ENCODE results near the gene CATSPERD. TPM values are rescaled to one million over a fixed set of nuclear protein-coding genes. Genes with fewer than 3 reads are reported as not detected.

Gene CATSPERD
- total and polyA plus RNA-seq, 9 of the 15 experiments (the other 6 are each of a cell fraction or from before 2014, with no cell fraction given) = not detected

DNA sequence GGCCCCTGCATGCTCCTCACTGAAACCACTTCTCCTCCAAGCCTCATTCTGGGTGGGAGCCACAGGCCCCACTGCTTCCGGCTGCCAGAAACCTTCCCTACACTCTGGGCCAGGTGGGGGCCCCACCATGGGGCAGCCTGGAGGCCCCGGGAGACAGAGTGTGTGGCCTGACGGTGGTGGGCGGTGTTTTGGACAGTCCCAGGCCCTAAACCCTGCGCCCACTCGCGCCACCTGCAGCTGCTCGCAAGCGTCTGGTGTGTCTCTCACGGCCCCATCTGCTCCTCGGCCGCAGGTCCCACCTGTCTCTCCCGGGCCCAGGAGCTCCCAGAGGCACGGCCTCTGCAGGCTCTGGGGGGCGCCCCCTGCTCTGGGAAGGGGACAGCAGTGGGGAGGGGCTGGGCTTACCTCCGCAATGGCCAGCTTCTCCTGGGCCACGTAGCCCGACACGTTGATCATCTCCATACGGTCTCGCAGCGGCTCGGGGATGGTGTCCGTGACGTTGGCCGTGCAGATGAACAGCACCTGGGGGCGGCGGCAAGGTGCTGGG lies 24.7 kb upstream of the CATSPERD start:
- H3K36me3 ChIP-seq (ENCODE audit: control insufficient read depth, insufficient read depth, low read length) = peaks cover 99% of the 10 kb centered on the region
- ATAC-seq = no peak
- H3K4me2 ChIP-seq (ENCODE audit: insufficient read depth, low read length) = no peak overlapping the region
- H3K4me1 ChIP-seq (replicated peaks in 1 of 2; ENCODE audit: control insufficient read depth in 2 of 2, insufficient read depth in 2 of 2, low read length in 2 of 2) = peaks cover 14 to 77% of the 10 kb centered on the region in 2 experiments
- no TSS peak for BruUV-seq (replicated peaks)
- CTCF ChIA-PET (ENCODE audit: low intra/inter-chr PET ratio) = no interaction called here
- H3K4me3 ChIP-seq = no peak overlapping the region
- H3K27ac ChIP-seq (ENCODE audit: extremely low read depth, low read depth, low read length) = no peak overlapping the region
- no peaks in the 10 kb centered on the region for H3K9me3 ChIP-seq (replicated peaks; ENCODE audit: control insufficient read depth, insufficient read depth, low read depth, low read length)
- no peak for DNase-seq (ENCODE audit: extremely low read depth in 1 of 4, low spot score in 3 of 4)
- no peak for FAIRE-seq
- H2AFZ ChIP-seq (ENCODE audit: low read depth, low read length) = no peak overlapping the region
- H3K9ac ChIP-seq (ENCODE audit: insufficient read depth in 1 of 2, low read depth in 2 of 2, low read length in 2 of 2) = peak overlapping the region in 1 of 2 experiments; percentile 40; a peak in 1 of 4 replicates
- intact Hi-C loops (cut with micrococcal nuclease) = no loop called here
- in situ Hi-C loops (cut with MboI) = no loop called here
- H3K9me1 ChIP-seq (ENCODE audit: control insufficient read depth, insufficient read depth, low read length) = peaks cover 17% of the 10 kb centered on the region
- POLR2A ChIA-PET = interaction anchor here (0.6 to 1.6 kb wide), 3 partner anchors 9 to 1472 kb away, joined by 3 to 8 read pairs (median 6); no protein-coding TSS in a partner anchor
- H4K20me1 ChIP-seq (replicated peaks; ENCODE audit: control insufficient read depth, insufficient read depth, low read length) = peaks cover 63% of the 10 kb centered on the region
- H3K79me2 ChIP-seq (ENCODE audit: control insufficient read depth, insufficient read depth, low read length) = peaks cover 65% of the 10 kb centered on the region
- 90% methylated on average over 26 of the region's 28 CpGs for WGBS (ENCODE audit: insufficient coverage, low coverage, missing lambda C conversion rate)
- no peaks in the 10 kb centered on the region for H3K27me3 ChIP-seq (ENCODE audit: control insufficient read depth in 2 of 2, insufficient read depth in 2 of 2, low read length in 2 of 2)
- no peak for TF ChIP-seq WHSC1 (IDR thresholded peaks at IDR 0.05; ENCODE audit: low read length)
- TF ChIP-seq SUPT5H (IDR thresholded peaks at IDR 0.05) = 0 out of 2 replicates have a peak, but pooled peaks have one; percentile 18
- TF ChIP-seq DDX20 (tag; IDR thresholded peaks at IDR 0.05; ENCODE audit: low read depth) = no peak
- TF ChIP-seq RBFOX2 (IDR thresholded peaks at IDR 0.05; ENCODE audit: low read depth, low read length) = peak; percentile 3; the same call in 1 of the 2 replicates
- TF ChIP-seq SREBF1 (IDR thresholded peaks at IDR 0.05; ENCODE audit: borderline replicate concordance, low read depth, low read length) = no peak
- peak; percentile 10 for TF ChIP-seq PCBP1 (IDR thresholded peaks at IDR 0.05; ENCODE audit: low read depth, low read length, poor library complexity, severe bottlenecking)
- no peak for TF ChIP-seq CREB1 (IDR thresholded peaks at IDR 0.05)
- TF ChIP-seq CREB1 (CRISPR knock-in tag; IDR thresholded peaks at IDR 0.05) = no peak
- no peak for TF ChIP-seq ZNF316 (IDR thresholded peaks at IDR 0.05)
- peak; percentile 86 for TF ChIP-seq RBM22 (IDR thresholded peaks at IDR 0.05; ENCODE audit: low read depth, low read length, poor library complexity, severe bottlenecking)
- no peak for TF ChIP-seq FOXM1 (IDR thresholded peaks at IDR 0.05; ENCODE audit: low read depth)
- no peak for TF ChIP-seq FOXM1 (CRISPR knock-in tag; IDR thresholded peaks at IDR 0.05; ENCODE audit: low read depth)
- TF ChIP-seq FIP1L1 (IDR thresholded peaks at IDR 0.05; ENCODE audit: low read depth, low read length, poor library complexity, severe bottlenecking) = peak; percentile 34
- 0 out of 2 replicates have a peak, but pooled peaks have one; percentile 31 for TF ChIP-seq ZBTB33 (CRISPR knock-in tag; IDR thresholded peaks at IDR 0.05)
- TF ChIP-seq POLR2G (IDR thresholded peaks at IDR 0.05; ENCODE audit: low read depth, low read length) = peak; percentile 65
- no peak for TF ChIP-seq SP2 (IDR thresholded peaks at IDR 0.05; ENCODE audit: extremely low read depth, low read depth, low read length, poor library complexity, severe bottlenecking)
- TF ChIP-seq POLR2A (conservative IDR thresholded peaks at IDR 0.05) = peak; percentile 21; the same call in 1 of the 2 replicates
- no peak for TF ChIP-seq ZNF311 (CRISPR knock-in tag; IDR thresholded peaks at IDR 0.05)

Measured in K562 (cell line).